Spleen (tissue), 11 donors: Measurements from ENCODE around the gene MYO1F. TPM values are rescaled to one million over a fixed set of nuclear protein-coding genes. Genes with fewer than 3 reads are reported as not detected.
A peak's percentile ranks its signal among the peaks of the same experiment; 100 is the strongest.

Experiments used
- DNase-seq: peaks from one replicate; pipeline ENCODE4 v3.0.0-alpha.2; 2020
- H3K27ac ChIP-seq, 8 donors: fragments of 200-600 bp; sonication (generic) in 7 of 8; 1 replicate in 4 of 8; 2 replicates in 4 of 8; pipeline versions ENCODE4 v1.5.0 to v1.8.0; 2016 to 2021; ENCODE audit warnings: inconsistent platforms in 4 of 8, mild to moderate bottlenecking in 4 of 8, moderate library complexity in 1 of 8
- H3K27me3 ChIP-seq, 7 donors: fragments of 200-600 bp; sonication (generic) in 6 of 7; replicated peaks in 1 of 7; 1 replicate in 4 of 7; 2 replicates in 3 of 7; pipeline versions ENCODE4 v1.5.0 to v1.8.0; 2016 to 2021; ENCODE audit warnings: inconsistent platforms in 3 of 7, mild to moderate bottlenecking in 1 of 7
- H3K36me3 ChIP-seq, 6 donors: fragments of 200-600 bp; sonication (generic) in 5 of 6; 1 replicate in 4 of 6; 2 replicates in 2 of 6; pipeline versions ENCODE4 v1.5.0 to v1.8.0; 2016 to 2021; ENCODE audit warnings: inconsistent platforms in 2 of 6
- H3K4me1 ChIP-seq, 6 donors: fragments of 200-600 bp; sonication (generic) in 5 of 6; 1 replicate in 3 of 6; 2 replicates in 3 of 6; pipeline versions ENCODE4 v1.5.0 to v1.8.0; 2016 to 2021; ENCODE audit warnings: inconsistent platforms in 3 of 6
- H3K4me3 ChIP-seq, 8 donors: fragments of 200-600 bp; sonication (generic) in 7 of 8; 1 replicate in 4 of 8; 2 replicates in 4 of 8; pipeline versions ENCODE4 v1.5.0 to v1.8.0; 2016 to 2021; ENCODE audit warnings: inconsistent platforms in 4 of 8, mild to moderate bottlenecking in 4 of 8, moderate library complexity in 2 of 8
- H3K9me3 ChIP-seq, 8 donors: fragments of 200-600 bp; sonication (generic) in 7 of 8; 1 replicate in 4 of 8; 2 replicates in 4 of 8; pipeline versions ENCODE4 v1.5.0 to v1.8.0; 2016 to 2021; ENCODE audit warnings: inconsistent platforms in 4 of 8
- CTCF ChIP-seq, 11 experiments: fragments of 200-600 bp in 7 of 11; fragments of 450-650 bp in 4 of 11; sonication (generic) in 4 of 11; IDR thresholded peaks in 8 of 11; conservative IDR thresholded peaks in 3 of 11; 1 replicate in 7 of 11; 2 replicates in 4 of 11; pipeline versions ENCODE4 v1.4.0 to v1.8.0; 2016 to 2021; ENCODE audit warnings: antibody characterized with exemption in 11 of 11, inconsistent platforms in 4 of 11, mild to moderate bottlenecking in 1 of 11
- POLR2A ChIP-seq, 3 donors: fragments of 450-650 bp; IDR thresholded peaks; one replicate each; pipeline ENCODE4 v1.5.1; 2017; ENCODE audit warnings: antibody characterized with exemption in 3 of 3, mild to moderate bottlenecking in 1 of 3
- POLR2AphosphoS5 ChIP-seq, 3 donors: sonication (generic); formaldehyde crosslinking; IDR thresholded peaks; one replicate each; pipeline ENCODE4 v1.5.1; 2017; ENCODE audit warnings: antibody characterized with exemption in 3 of 3
- WGBS, 5 donors: extraction: QIAGEN DNeasy Blood & Tissue Kit in 3 of 5; methylation state at CpG; one replicate each; pipeline versions ENCODE4 v1.1.5 to v1.1.7; 2013 to 2018; 5-methylcytosine and 5-hydroxymethylcytosine counted together
- intact Hi-C: fragments of 100-400 bp; cut with DNase I; formaldehyde crosslinking; loops from one replicate; pipeline ENCODE4 v1.15.0; 2023; ENCODE audit warnings: low total_unique reads
- polyA plus RNA-seq, 3 donors: library from polyadenylated mRNA; stranded (reverse); fragments of 200-250 nt; gene quantifications; one replicate each; pipeline ENCODE4 v1.2.1, GENCODE V29; 2013
- total RNA-seq, 7 donors: library from RNA; depleted of rRNA in 3 of 7; stranded (reverse); fragments of >200 nt in 3 of 7; fragmentation: NEBNext Ultra II Directional in 4 of 7; extraction: Animal tissue kit (Norgen Biotek cat#: 25700) in 4 of 7; gene quantifications; one replicate each; pipeline versions ENCODE4 v1.1.0 to v1.2.1, GENCODE V29; 2016 to 2021
- donor health status: healthy with polysubstance abuse.
- donor health status: DM: no; HTN: no; CAD: no; lungs with moderate emphysema.
- donor health status: DM: no; HTN: no; CAD: no.
- donor health status: Bipolar disorder and iron deficiency.
- donor health status: healthy.
- donor health status: DM: no; HTN: no; CAD: no.
- donor health status: DM: yes; HTN: yes; CAD: no.

MYO1F gene
- total and polyA plus RNA-seq, 10 donors: 22.1 to 423 (median 211) TPM

- no peak overlapping the region for H3K4me3 ChIP-seq
- H3K27me3 ChIP-seq: peaks cover 0 to 8% (median 0%) of the 10 kb centered on the region in 7 donors
- peaks cover 0 to 40% (median 0%) of the 10 kb centered on the region in 6 donors for H3K36me3 ChIP-seq
- intact Hi-C loops: no loop called here
- peak overlapping the region in 2 of 8 donors; percentile 14 to 95 for H3K27ac ChIP-seq
- peaks cover 0 to 91% (median 24%) of the 10 kb centered on the region in 6 donors for H3K4me1 ChIP-seq
- DNase-seq: no peak
- TF ChIP-seq POLR2A (IDR thresholded peaks at IDR 0.05) (no peak), POLR2AphosphoS5 (IDR thresholded peaks at IDR 0.05) (no peak), CTCF (IDR thresholded peaks at IDR 0.05 in 8 of 11, conservative IDR thresholded peaks at IDR 0.05 in 3 of 11) (no peak)
- WGBS, 5 donors: 89 to 95% (median 93%) methylated on average over 19 to 22 of the region's 22 CpGs
- no peaks in the 10 kb centered on the region for H3K9me3 ChIP-seq
These were observed 78.9 kb downstream of the MYO1F start for GRCh38 chr19:8498295-8498694.

GRCh38 chr19:8494158-8494557 is 83.1 kb downstream of the MYO1F start:
- WGBS, 5 donors: 24 to 38% (median 30%) methylated on average over 5 to 7 of the region's 7 CpGs
- Histone ChIP-seq H3K4me3 (peak overlapping the region in 1 of 8 donors; percentile 30), H3K27me3 (no peaks in the 10 kb centered on the region), H3K4me1 (peaks cover 0 to 83% (median 19%) of the 10 kb centered on the region in 6 donors), H3K36me3 (peaks cover 0 to 68% (median 8%) of the 10 kb centered on the region in 6 donors), H3K27ac (peak overlapping the region in 6 of 8 donors; percentile 39 to 95 (median 68)), H3K9me3 (no peaks in the 10 kb centered on the region)
- intact Hi-C loops: no loop called here
- DNase-seq: peak; percentile 83
- TF ChIP-seq CTCF (IDR thresholded peaks at IDR 0.05 in 8 of 11, conservative IDR thresholded peaks at IDR 0.05 in 3 of 11) (no peak), POLR2AphosphoS5 (IDR thresholded peaks at IDR 0.05) (peak; percentile 12 to 71 (median 26))

GRCh38 chr19:8491574-8491973 is 85.7 kb downstream of the MYO1F start:
- peak; percentile 48 for DNase-seq
- H3K4me1 ChIP-seq: peaks cover 5 to 91% (median 37%) of the 10 kb centered on the region in 6 donors
- intact Hi-C loops: no loop called here
- WGBS, 5 donors: 71 to 77% (median 74%) methylated on average over 6 of the region's 6 CpGs
- peaks cover 0 to 70% (median 33%) of the 10 kb centered on the region in 6 donors for H3K36me3 ChIP-seq
- H3K27me3 ChIP-seq: no peaks in the 10 kb centered on the region
- TF ChIP-seq POLR2AphosphoS5 (IDR thresholded peaks at IDR 0.05) (peak in 2 of 3 donors; percentile 9 to 39), CTCF (IDR thresholded peaks at IDR 0.05 in 8 of 11, conservative IDR thresholded peaks at IDR 0.05 in 3 of 11) (peak in 4 of 11 experiments; percentile 14 to 41 (median 24)), POLR2A (IDR thresholded peaks at IDR 0.05) (no peak)
- H3K27ac ChIP-seq: peak overlapping the region in 3 of 8 donors; percentile 88 to 95 (median 89)
- H3K4me3 ChIP-seq: no peak overlapping the region
- H3K9me3 ChIP-seq: no peaks in the 10 kb centered on the region

GRCh38 chr19:8490873-8491272 is 86.4 kb downstream of the MYO1F start:
- Histone ChIP-seq H3K4me1 (peaks cover 5 to 93% (median 40%) of the 10 kb centered on the region in 6 donors), H3K4me3 (no peak overlapping the region), H3K27ac (peak overlapping the region in 4 of 8 donors; percentile 33 to 95 (median 88)), H3K27me3 (no peaks in the 10 kb centered on the region), H3K36me3 (peaks cover 3 to 70% (median 39%) of the 10 kb centered on the region in 6 donors), H3K9me3 (no peaks in the 10 kb centered on the region)
- intact Hi-C loops: no loop called here
- TF ChIP-seq POLR2A (IDR thresholded peaks at IDR 0.05) (no peak), POLR2AphosphoS5 (IDR thresholded peaks at IDR 0.05) (peak in 1 of 3 donors; percentile 2), CTCF (IDR thresholded peaks at IDR 0.05 in 8 of 11, conservative IDR thresholded peaks at IDR 0.05 in 3 of 11) (no peak)
- peak; percentile 67 for DNase-seq
- WGBS, 5 donors: 77 to 88% (median 80%) methylated on average over 10 to 12 of the region's 12 CpGs
